Stomach (tissue), 19 donors: ENCODE data around the gene ARFIP1. TPM values are rescaled to one million over a fixed set of nuclear protein-coding genes. Genes with fewer than 3 reads are reported as not detected.
A peak's percentile ranks its signal among the peaks of the same experiment; 100 is the strongest.

Experiments
- DNase-seq, 2 donors: peaks; one replicate each; pipeline versions ENCODE4 v3.0.0 to v3.0.0-alpha.2; 2013 to 2019
- H3K27ac ChIP-seq, 5 donors: fragments of 200-600 bp in 4 of 5; sonication (generic) in 4 of 5; one replicate each; pipeline ENCODE4 v1.5.1; 2013 to 2019; ENCODE audit warnings: mild to moderate bottlenecking in 1 of 5, moderate library complexity in 1 of 5
- H3K27me3 ChIP-seq, 3 donors: fragments of 200-600 bp; sonication (generic); one replicate each; pipeline ENCODE4 v1.5.1; 2017 to 2019; ENCODE audit warnings: mixed run types in 1 of 3
- H3K36me3 ChIP-seq, 4 donors: fragments of 200-600 bp; sonication (generic); 1 replicate in 3 of 4; 2 replicates in 1 of 4; pipeline ENCODE4 v1.5.1; 2016 to 2019
- H3K4me1 ChIP-seq, 4 donors: fragments of 200-600 bp; sonication (generic); one replicate each; pipeline ENCODE4 v1.5.1; 2016 to 2019
- H3K4me3 ChIP-seq, 4 donors: fragments of 200-600 bp; sonication (generic) in 3 of 4; one replicate each; pipeline ENCODE4 v1.5.1; 2016 to 2019; ENCODE audit warnings: mild to moderate bottlenecking in 1 of 4
- H3K9me3 ChIP-seq, 4 donors: fragments of 200-600 bp; sonication (generic); one replicate each; pipeline ENCODE4 v1.5.1; 2016 to 2019
- EP300 ChIP-seq: sonication (generic); formaldehyde crosslinking; IDR thresholded peaks from one replicate; pipeline ENCODE4 v1.6.1; 2017; ENCODE audit warnings: antibody characterized with exemption
- POLR2A ChIP-seq, 4 donors: fragments of 450-650 bp; IDR thresholded peaks; one replicate each; pipeline ENCODE4 v1.6.1; 2016; ENCODE audit warnings: antibody characterized with exemption in 4 of 4, control low read depth in 2 of 4, mild to moderate bottlenecking in 1 of 4, moderate library complexity in 1 of 4
- POLR2AphosphoS5 ChIP-seq, 3 donors: sonication (generic); formaldehyde crosslinking; IDR thresholded peaks; one replicate each; pipeline ENCODE4 v1.6.1; 2016; ENCODE audit warnings: antibody characterized with exemption in 3 of 3
- WGBS, 5 donors: extraction: QIAGEN DNeasy Blood & Tissue Kit in 3 of 5; methylation state at CpG; one replicate each; pipeline versions ENCODE4 v1.1.5 to v1.1.7; 2013 to 2018; 5-methylcytosine and 5-hydroxymethylcytosine counted together
- intact Hi-C: fragments of 100-400 bp; cut with DNase I; formaldehyde crosslinking; loops from one replicate; pipeline ENCODE4 v1.15.1; 2023; ENCODE audit warnings: low total_unique reads
- long read RNA-seq, 10 donors: transcript quantifications; one replicate each; lab custom pipeline, GENCODE V29; 2026
- polyA plus RNA-seq, 3 donors: library from polyadenylated mRNA; stranded (reverse); fragments of 200-250 nt; gene quantifications; one replicate each; pipeline ENCODE4 v1.2.3, GENCODE V29; 2013
- total RNA-seq, 5 donors: library from RNA; depleted of rRNA; stranded (reverse); fragments of >200 nt; gene quantifications; one replicate each; pipeline versions ENCODE4 v1.1.0 to v1.2.3, GENCODE V29; 2014 to 2016
- TF ChIP-seq, protein P1 (sequence below), 7 experiments: fragments of 450-650 bp in 4 of 7; fragments of 200-600 bp in 3 of 7; sonication (generic) in 3 of 7; IDR thresholded peaks; one replicate each; pipeline ENCODE4 v1.5.1; 2016 to 2019; ENCODE audit warnings: antibody characterized with exemption in 7 of 7, control low read depth in 2 of 7, mild to moderate bottlenecking in 1 of 7
- donor health status: healthy with polysubstance abuse.
- donor health status: Bipolar disorder and iron deficiency.
- donor health status: healthy.

Gene ARFIP1, protein sequence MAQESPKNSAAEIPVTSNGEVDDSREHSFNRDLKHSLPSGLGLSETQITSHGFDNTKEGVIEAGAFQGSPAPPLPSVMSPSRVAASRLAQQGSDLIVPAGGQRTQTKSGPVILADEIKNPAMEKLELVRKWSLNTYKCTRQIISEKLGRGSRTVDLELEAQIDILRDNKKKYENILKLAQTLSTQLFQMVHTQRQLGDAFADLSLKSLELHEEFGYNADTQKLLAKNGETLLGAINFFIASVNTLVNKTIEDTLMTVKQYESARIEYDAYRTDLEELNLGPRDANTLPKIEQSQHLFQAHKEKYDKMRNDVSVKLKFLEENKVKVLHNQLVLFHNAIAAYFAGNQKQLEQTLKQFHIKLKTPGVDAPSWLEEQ
- 100 to 1,000 TPM in 1 of 5 donors, 10 to 100 TPM in 4; 35.9 to 103 (median 50.0) TPM for total RNA-seq
- polyA plus RNA-seq = 10 to 100 TPM; 15.3 to 31.3 (median 17.1) TPM
- long read RNA-seq, donor 1, partial matches to known transcripts = 13 of 15 reads
- long read RNA-seq, donor 1, other reads (novel, unspliced or antisense) = 0 of 15 reads
- long read RNA-seq, donor 2, partial matches to known transcripts = 10 of 20 reads
- long read RNA-seq, donor 2, other reads (novel, unspliced or antisense) = 0 of 20 reads
- long read RNA-seq, donor 3, partial matches to known transcripts = 0 of 5 reads
- long read RNA-seq, donor 3, other reads (novel, unspliced or antisense) = 0 of 5 reads
- long read RNA-seq, donor 4 = 0 reads
- long read RNA-seq, donor 5, partial matches to known transcripts = 0 of 8 reads
- long read RNA-seq, donor 5, other reads (novel, unspliced or antisense) = 0 of 8 reads
- long read RNA-seq, donor 6, transcript ARFIP1-201 (9 exons, 3,111 nt) = minor isoform, 5 of 12 reads
- long read RNA-seq, donor 6, transcript ARFIP1-205 (9 exons, 3,424 nt) = major isoform, 7 of 12 reads
- long read RNA-seq, donor 6, partial matches to known transcripts = 0 of 12 reads
- long read RNA-seq, donor 6, other reads (novel, unspliced or antisense) = 0 of 12 reads
- long read RNA-seq, donor 7, transcript ARFIP1-201 (9 exons, 3,111 nt) = major isoform, 7 of 12 reads
- long read RNA-seq, donor 7, partial matches to known transcripts = 0 of 12 reads
- long read RNA-seq, donor 7, other reads (novel, unspliced or antisense) = 0 of 12 reads
- long read RNA-seq, donor 8, partial matches to known transcripts = 12 of 17 reads
- long read RNA-seq, donor 8, other reads (novel, unspliced or antisense) = 0 of 17 reads
- long read RNA-seq, donor 9, partial matches to known transcripts = 0 of 5 reads
- long read RNA-seq, donor 9, other reads (novel, unspliced or antisense) = 0 of 5 reads
- long read RNA-seq, donor 10, partial matches to known transcripts = 7 of 11 reads
- long read RNA-seq, donor 10, other reads (novel, unspliced or antisense) = 0 of 11 reads

DNA sequence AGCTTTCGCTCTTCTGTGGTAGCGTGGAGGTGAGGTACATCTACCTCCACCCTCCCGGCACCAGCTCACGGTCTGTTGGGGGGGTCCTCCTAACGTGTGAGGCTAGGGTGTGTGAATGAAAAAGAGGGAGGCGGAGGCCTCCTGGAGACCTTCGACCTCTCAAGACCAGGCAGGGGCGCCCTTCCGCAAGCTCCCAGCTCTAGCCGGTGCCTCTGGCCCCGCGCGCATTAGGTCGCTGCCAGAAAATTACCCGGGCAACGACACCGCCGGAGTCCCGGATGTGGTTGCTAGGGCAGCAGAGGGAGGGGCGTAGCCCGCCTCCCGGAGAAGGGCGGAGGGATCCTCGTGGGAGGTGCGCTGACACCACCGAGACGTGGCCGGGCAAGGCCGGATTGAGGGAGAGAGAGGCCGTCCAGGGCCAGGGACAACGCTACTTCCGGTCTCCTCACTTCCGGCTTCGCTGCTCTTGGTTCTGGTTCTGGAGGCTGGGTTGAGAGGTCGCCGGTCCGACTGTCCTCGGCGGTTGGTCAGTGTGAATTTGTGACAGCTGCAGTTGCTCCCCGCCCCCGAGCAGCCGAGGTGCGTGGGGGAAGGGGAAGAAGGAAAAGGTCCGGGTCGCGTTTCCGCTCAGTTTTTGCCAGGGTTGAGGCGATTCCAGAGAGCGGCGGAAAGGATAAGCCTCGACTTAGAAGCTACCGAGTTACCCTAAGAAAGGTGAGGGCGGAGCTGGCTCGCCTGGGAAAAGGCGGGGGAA is at the start of gene ARFIP1, which contains the start of gene TIGD4:
TSS of gene ARFIP1 (plus strand) at position 442 of the 754 bp plus-strand sequence. CDS start 49,680 bp downstream, outside the sequence.
TSS of gene TIGD4 (minus strand) at position 218 of the 754 bp plus-strand sequence. CDS start 8,726 bp downstream, outside the sequence.
- H3K4me3 ChIP-seq = peak within 1 kb of the TSS; percentile 72 to 85 (median 80)
- DNase-seq = peak; percentile 98 to 99
- H3K9me3 ChIP-seq = no peaks in the 10 kb centered on the region
- no peaks in the 10 kb centered on the region for H3K27me3 ChIP-seq
- H3K36me3 ChIP-seq = no peaks in the 10 kb centered on the region
- TF ChIP-seq EP300 (no peak), POLR2A (IDR thresholded peaks at IDR 0.05) (peak in 1 of 4 donors; percentile 48), POLR2AphosphoS5 (IDR thresholded peaks at IDR 0.05) (peak; percentile 77 to 95 (median 83))
- TF ChIP-seq, protein P1, sequence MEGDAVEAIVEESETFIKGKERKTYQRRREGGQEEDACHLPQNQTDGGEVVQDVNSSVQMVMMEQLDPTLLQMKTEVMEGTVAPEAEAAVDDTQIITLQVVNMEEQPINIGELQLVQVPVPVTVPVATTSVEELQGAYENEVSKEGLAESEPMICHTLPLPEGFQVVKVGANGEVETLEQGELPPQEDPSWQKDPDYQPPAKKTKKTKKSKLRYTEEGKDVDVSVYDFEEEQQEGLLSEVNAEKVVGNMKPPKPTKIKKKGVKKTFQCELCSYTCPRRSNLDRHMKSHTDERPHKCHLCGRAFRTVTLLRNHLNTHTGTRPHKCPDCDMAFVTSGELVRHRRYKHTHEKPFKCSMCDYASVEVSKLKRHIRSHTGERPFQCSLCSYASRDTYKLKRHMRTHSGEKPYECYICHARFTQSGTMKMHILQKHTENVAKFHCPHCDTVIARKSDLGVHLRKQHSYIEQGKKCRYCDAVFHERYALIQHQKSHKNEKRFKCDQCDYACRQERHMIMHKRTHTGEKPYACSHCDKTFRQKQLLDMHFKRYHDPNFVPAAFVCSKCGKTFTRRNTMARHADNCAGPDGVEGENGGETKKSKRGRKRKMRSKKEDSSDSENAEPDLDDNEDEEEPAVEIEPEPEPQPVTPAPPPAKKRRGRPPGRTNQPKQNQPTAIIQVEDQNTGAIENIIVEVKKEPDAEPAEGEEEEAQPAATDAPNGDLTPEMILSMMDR (IDR thresholded peaks at IDR 0.05) = peak in 2 of 7 experiments; percentile 6 to 11
- WGBS, 5 donors = 0 to 1% (median 0%) methylated on average over 42 to 55 of the region's 55 CpGs
- peaks cover 22 to 56% (median 41%) of the 10 kb centered on the region in 4 donors for H3K4me1 ChIP-seq
- intact Hi-C loops = no loop called here
- peak within 1 kb of the TSS; percentile 91 to 96 (median 95) for H3K27ac ChIP-seq

DNA sequence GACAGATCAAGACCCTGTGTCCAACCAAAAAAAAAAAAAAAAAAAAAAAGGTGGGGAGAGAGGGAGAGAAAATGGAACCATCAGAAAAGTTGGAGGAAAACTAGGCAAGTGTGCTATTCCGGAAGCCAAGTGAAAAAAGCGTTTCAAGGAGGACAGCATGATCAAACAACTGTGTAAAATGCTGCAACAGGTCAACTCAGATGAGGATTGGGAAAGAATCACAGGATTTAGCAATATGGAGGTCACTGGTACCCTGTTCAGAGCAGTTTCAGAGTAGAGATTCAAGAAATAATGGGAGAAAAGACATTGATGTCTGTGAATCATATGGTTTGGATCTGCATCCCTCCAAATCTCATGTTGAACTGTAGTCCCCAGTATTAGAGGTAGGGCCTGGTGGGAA is 47.8 kb upstream of the ARFIP1 start:
- H3K27ac ChIP-seq = no peak overlapping the region
- H3K4me3 ChIP-seq = no peak overlapping the region
- 89 to 97% (median 93%) methylated on average over 2 of the region's 2 CpGs for WGBS, 5 donors
- no peaks in the 10 kb centered on the region for H3K27me3 ChIP-seq
- no peaks in the 10 kb centered on the region for H3K9me3 ChIP-seq
- no peaks in the 10 kb centered on the region for H3K4me1 ChIP-seq
- TF ChIP-seq POLR2AphosphoS5 (IDR thresholded peaks at IDR 0.05) = no peak
- no peak for TF ChIP-seq EP300
- TF ChIP-seq, protein P1 (IDR thresholded peaks at IDR 0.05) = no peak
- no peak for TF ChIP-seq POLR2A (IDR thresholded peaks at IDR 0.05)
- no peaks in the 10 kb centered on the region for H3K36me3 ChIP-seq
- no peak for DNase-seq
- intact Hi-C loops = no loop called here

- WGBS, 5 donors = 78 to 88% (median 81%) methylated on average over 5 of the region's 5 CpGs
- H3K9me3 ChIP-seq = no peaks in the 10 kb centered on the region
- H3K4me1 ChIP-seq = no peaks in the 10 kb centered on the region
- H3K36me3 ChIP-seq = no peaks in the 10 kb centered on the region
- no peak overlapping the region for H3K4me3 ChIP-seq
- TF ChIP-seq EP300 = no peak
- TF ChIP-seq, protein P1 (IDR thresholded peaks at IDR 0.05) = no peak
- TF ChIP-seq POLR2AphosphoS5 (IDR thresholded peaks at IDR 0.05) = no peak
- no peak for TF ChIP-seq POLR2A (IDR thresholded peaks at IDR 0.05)
- DNase-seq = no peak
- H3K27me3 ChIP-seq = no peaks in the 10 kb centered on the region
- H3K27ac ChIP-seq = no peak overlapping the region
- intact Hi-C loops = no loop called here
Measured at GRCh38 chr4:152734015-152734698, 45.6 kb upstream of the ARFIP1 start.
